Ovary (tissue), 9 donors: Measurements from ENCODE around the gene VCX2. TPM values are rescaled to one million over a fixed set of nuclear protein-coding genes. Genes with fewer than 3 reads are reported as not detected.
"Not testable (repeated sequence)": the region's sequence is repeated elsewhere in the genome, so short reads cannot be mapped to it uniquely, and the experiment has no call there.

ENCODE experiments used
- DNase-seq, 5 donors: peaks; one replicate each; pipeline ENCODE4 v3.0.0-alpha.2; 2019 to 2020
- H3K27ac ChIP-seq, 2 donors: fragments of 200-600 bp; one replicate each; pipeline versions ENCODE4 v1.5.1 to v1.8.0; 2019 to 2022
- H3K27me3 ChIP-seq: fragments of 200-600 bp; one replicate; pipeline ENCODE4 v1.8.0; 2022
- H3K36me3 ChIP-seq: fragments of 200-600 bp; sonication (generic); one replicate; pipeline ENCODE4 v1.5.1; 2019
- H3K4me1 ChIP-seq: one replicate; pipeline ENCODE4 v1.8.1; 2013; ENCODE audit warnings: mild to moderate bottlenecking, moderate library complexity; ENCODE audit not compliant: insufficient read depth
- H3K4me3 ChIP-seq: fragments of 200-600 bp; sonication (generic); one replicate; pipeline ENCODE4 v1.5.1; 2017
- H3K9me3 ChIP-seq, 2 donors: fragments of 200-600 bp in 1 of 2; sonication (generic) in 1 of 2; one replicate each; pipeline versions ENCODE4 v1.5.1 to v1.8.1; 2013 to 2019; ENCODE audit warnings: mild to moderate bottlenecking in 1 of 2, moderate library complexity in 1 of 2
- CTCF ChIP-seq, 3 donors: fragments of 450-650 bp in 2 of 3; fragments of 200-600 bp in 1 of 3; IDR thresholded peaks; one replicate each; pipeline versions ENCODE4 v1.5.1 to v1.8.0; 2016 to 2022; ENCODE audit warnings: antibody characterized with exemption in 3 of 3, mild to moderate bottlenecking in 1 of 3
- EP300 ChIP-seq: sonication (generic); formaldehyde crosslinking; IDR thresholded peaks from one replicate; pipeline ENCODE4 v1.6.1; 2017; ENCODE audit warnings: antibody characterized with exemption
- POLR2A ChIP-seq: fragments of 450-650 bp; IDR thresholded peaks from one replicate; pipeline ENCODE4 v1.6.1; 2017; ENCODE audit warnings: antibody characterized with exemption, mild to moderate bottlenecking, moderate library complexity
- WGBS, 3 donors: extraction: QIAGEN DNeasy Blood & Tissue Kit in 1 of 3; methylation state at CpG; one replicate each; pipeline versions ENCODE4 v1.1.5 to v1.1.7; 2013 to 2017; 5-methylcytosine and 5-hydroxymethylcytosine counted together
- intact Hi-C, 4 donors: fragments of 100-400 bp; cut with DNase I; formaldehyde crosslinking; loops; one replicate each; pipeline versions ENCODE4 v1.11.0 to v1.15.1; 2022 to 2023
- polyA plus RNA-seq, 2 donors: library from polyadenylated mRNA; stranded (reverse); fragments of 200-250 nt in 1 of 2; fragments of 350-450 nt in 1 of 2; fragmentation: Illumina TruSeq in 1 of 2; extraction: RNeasy Lipid Tissue Mini Kit (QIAGEN cat#74804) in 1 of 2; gene quantifications; one replicate each; pipeline ENCODE4 v1.2.3, GENCODE V29; 2013 to 2014
- total RNA-seq, 7 donors: library from RNA; depleted of rRNA in 2 of 7; stranded (reverse); fragments of >200 nt in 2 of 7; fragmentation: NEBNext Ultra II Directional in 3 of 7; extraction: Animal tissue kit (Norgen Biotek cat#: 25700) in 3 of 7; gene quantifications; one replicate each; pipeline versions ENCODE4 v1.1.0 to v1.2.4, GENCODE V29; 2016 to 2023
- donor health status: DM: no; HTN: no; CAD: no; lungs with moderate emphysema.
- donor health status: DM: no; HTN: no; CAD: no.
- donor health status: Bipolar disorder and iron deficiency.
- donor health status: DM: yes; HTN: yes; CAD: no.
- donor health status: DM: no; HTN: no; CAD: no.
- donor health status: DM: yes; HTN: yes; CAD: no.

VCX2 gene
- total and polyA plus RNA-seq, 9 donors: not detected

DNA sequence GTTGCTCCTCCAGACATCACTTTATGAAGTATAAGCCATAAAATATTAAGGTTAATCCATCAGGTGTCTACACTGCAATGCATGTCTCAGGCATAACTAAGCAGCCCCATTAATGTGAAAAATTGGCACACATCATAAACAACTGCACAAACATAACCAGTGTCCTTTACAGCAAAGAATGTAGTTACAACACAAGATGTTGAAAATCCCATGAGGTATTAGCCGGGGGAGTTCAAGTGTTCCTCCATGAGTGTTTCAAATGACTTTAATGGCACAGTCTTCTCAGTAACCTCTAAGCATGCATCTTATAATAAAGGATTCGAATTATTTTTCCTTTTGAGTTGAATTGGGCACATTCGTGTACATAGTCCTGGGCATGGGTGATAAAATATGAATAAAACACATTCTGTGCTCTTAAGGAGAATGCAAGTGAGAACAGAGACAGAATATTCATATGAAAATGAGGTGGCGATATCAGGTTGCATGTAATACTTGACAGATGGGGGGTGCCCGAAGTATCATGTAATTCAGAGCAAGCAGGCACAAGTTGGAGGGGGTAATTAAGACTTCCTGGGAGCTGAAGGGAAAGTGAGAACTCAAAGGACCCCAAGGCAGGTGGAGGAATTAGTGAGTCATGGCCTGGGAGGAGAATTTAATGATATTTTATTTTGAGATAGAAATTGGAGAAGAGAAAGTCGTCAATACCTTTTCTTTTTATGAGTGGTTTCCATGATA, 18.2 kb upstream of the VCX2 start:
- 85 to 86% (median 86%) methylated on average over 6 of the region's 6 CpGs for WGBS, 3 donors
- no peaks in the 10 kb centered on the region for H3K4me1 ChIP-seq
- no peak for DNase-seq
- H3K36me3 ChIP-seq: no peaks in the 10 kb centered on the region
- intact Hi-C loops: no loop called here
- TF ChIP-seq CTCF (IDR thresholded peaks at IDR 0.05) (no peak), EP300 (no peak), POLR2A (no peak)
- no peak overlapping the region for H3K27ac ChIP-seq
- no peak overlapping the region for H3K4me3 ChIP-seq
- no peaks in the 10 kb centered on the region for H3K27me3 ChIP-seq
- H3K9me3 ChIP-seq: no peaks in the 10 kb centered on the region

DNA sequence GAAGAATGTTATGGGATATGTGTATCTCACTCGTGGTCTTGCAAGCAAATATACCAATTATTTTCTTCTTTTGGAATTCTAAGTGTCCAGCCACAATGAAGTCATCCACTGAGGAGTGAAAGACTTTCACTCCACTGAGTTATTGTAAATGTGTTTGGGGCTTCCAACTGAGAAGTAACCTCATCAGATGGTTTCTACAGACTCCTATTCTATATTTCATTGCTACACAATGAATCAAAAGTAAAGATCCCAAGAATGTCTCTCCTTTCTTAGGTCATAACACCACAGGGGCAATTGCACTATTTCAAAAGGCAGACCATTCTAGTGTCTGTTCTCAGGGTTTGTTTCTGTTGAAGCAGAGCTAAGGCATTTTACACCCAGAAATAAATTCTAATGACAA, 12.3 kb upstream of the VCX2 start:
- H3K27me3 ChIP-seq: no peaks in the 10 kb centered on the region
- no peak overlapping the region for H3K27ac ChIP-seq
- no peaks in the 10 kb centered on the region for H3K9me3 ChIP-seq
- TF ChIP-seq POLR2A: no peak
- no peak for TF ChIP-seq CTCF (IDR thresholded peaks at IDR 0.05)
- intact Hi-C loops: no loop called here
- no peaks in the 10 kb centered on the region for H3K4me1 ChIP-seq
- 24 to 54% (median 45%) methylated on average over 1 of the region's 1 CpG for WGBS, 3 donors
- no peak overlapping the region for H3K4me3 ChIP-seq
- DNase-seq: no peak
- H3K36me3 ChIP-seq: no peaks in the 10 kb centered on the region

GRCh38 chrX:8179656-8180055, 8.6 kb upstream of the VCX2 start:
- TF ChIP-seq POLR2A (no peak), EP300 (no peak), CTCF (IDR thresholded peaks at IDR 0.05) (no peak)
- H3K36me3 ChIP-seq: no peaks in the 10 kb centered on the region
- H3K4me3 ChIP-seq: no peak overlapping the region
- DNase-seq: no peak
- H3K27me3 ChIP-seq: no peaks in the 10 kb centered on the region
- H3K9me3 ChIP-seq: no peaks in the 10 kb centered on the region
- no peak overlapping the region for H3K27ac ChIP-seq
- intact Hi-C loops: no loop called here
- 7 to 14% (median 13%) methylated on average over 1 of the region's 1 CpG for WGBS, 3 donors
- no peaks in the 10 kb centered on the region for H3K4me1 ChIP-seq

GRCh38 chrX:8154011-8154410, 17.1 kb downstream of the VCX2 start:
- intact Hi-C loops, H3K4me1 ChIP-seq: not testable (repeated sequence)

GRCh38 chrX:8147226-8147625, 23.8 kb downstream of the VCX2 start:
- WGBS, 3 donors: 46 to 48% (median 46%) methylated on average over 4 of the region's 4 CpGs
- no peaks in the 10 kb centered on the region for H3K4me1 ChIP-seq
- H3K4me3 ChIP-seq: no peak overlapping the region
- intact Hi-C loops: no loop called here
- no peak overlapping the region for H3K27ac ChIP-seq
- H3K9me3 ChIP-seq: no peaks in the 10 kb centered on the region
- no peaks in the 10 kb centered on the region for H3K36me3 ChIP-seq
- TF ChIP-seq CTCF (IDR thresholded peaks at IDR 0.05) (no peak), POLR2A (no peak)
- H3K27me3 ChIP-seq: no peaks in the 10 kb centered on the region
- no peak for DNase-seq

More at GRCh38 chrX:8154011-8154410, 17.1 kb downstream of the VCX2 start:
- DNase-seq, H3K9me3 ChIP-seq, H3K27ac ChIP-seq, H3K36me3 ChIP-seq, H3K4me3 ChIP-seq, H3K27me3 ChIP-seq: not testable (repeated sequence)
- 66 to 70% (median 69%) methylated on average over 7 of the region's 7 CpGs for WGBS, 3 donors
